T-helper 17 cell (primary cell): ENCODE data around the gene CDS2. TPM values are rescaled to one million over a fixed set of nuclear protein-coding genes. Genes with fewer than 3 reads are reported as not detected.

Experiments used
- ATAC-seq: fragments of 150-1000 bp; cut with Tn5 transposase; 2 replicates; pipeline ENCODE4 v1.10.0; 2021; ENCODE audit warnings: mild to moderate bottlenecking, moderate library complexity
- DNase-seq, 3 donors: peaks; one replicate each; pipeline versions ENCODE4 v3.0.0 to v3.0.0-alpha.2; 2020 to 2021
- H3K9me3 ChIP-seq: one replicate; pipeline ENCODE4 v1.7.0; 2013; ENCODE audit warnings: low read length, mild to moderate bottlenecking; ENCODE audit not compliant: control insufficient read depth, poor library complexity, severe bottlenecking
- H3K27ac Mint-ChIP-seq: one replicate; pipeline ENCODE4 v1.8.0; 2022; ENCODE audit warnings: mild to moderate bottlenecking, moderate library complexity, mixed read lengths
- H3K27me3 Mint-ChIP-seq: one replicate; pipeline ENCODE4 v1.8.0; 2022; ENCODE audit warnings: mixed read lengths
- H3K36me3 Mint-ChIP-seq: one replicate; pipeline ENCODE4 v1.8.0; 2022; ENCODE audit warnings: low read depth, mixed read lengths
- H3K4me1 Mint-ChIP-seq: one replicate; pipeline ENCODE4 v1.8.0; 2022; ENCODE audit warnings: mild to moderate bottlenecking, mixed read lengths
- H3K4me3 Mint-ChIP-seq: one replicate; pipeline ENCODE4 v1.8.0; 2022; ENCODE audit warnings: mild to moderate bottlenecking, moderate library complexity, mixed read lengths
- total RNA-seq, 4 donors: library from RNA in 2 of 4; stranded (reverse) in 2 of 4; gene quantifications; one replicate each; pipeline ENCODE4 v1.2.3 and lab custom pipeline; 2022 to 2026

CDS2 gene
- total RNA-seq, 2 donors from 2014 or later: 75.3 to 86.9 TPM

DNA sequence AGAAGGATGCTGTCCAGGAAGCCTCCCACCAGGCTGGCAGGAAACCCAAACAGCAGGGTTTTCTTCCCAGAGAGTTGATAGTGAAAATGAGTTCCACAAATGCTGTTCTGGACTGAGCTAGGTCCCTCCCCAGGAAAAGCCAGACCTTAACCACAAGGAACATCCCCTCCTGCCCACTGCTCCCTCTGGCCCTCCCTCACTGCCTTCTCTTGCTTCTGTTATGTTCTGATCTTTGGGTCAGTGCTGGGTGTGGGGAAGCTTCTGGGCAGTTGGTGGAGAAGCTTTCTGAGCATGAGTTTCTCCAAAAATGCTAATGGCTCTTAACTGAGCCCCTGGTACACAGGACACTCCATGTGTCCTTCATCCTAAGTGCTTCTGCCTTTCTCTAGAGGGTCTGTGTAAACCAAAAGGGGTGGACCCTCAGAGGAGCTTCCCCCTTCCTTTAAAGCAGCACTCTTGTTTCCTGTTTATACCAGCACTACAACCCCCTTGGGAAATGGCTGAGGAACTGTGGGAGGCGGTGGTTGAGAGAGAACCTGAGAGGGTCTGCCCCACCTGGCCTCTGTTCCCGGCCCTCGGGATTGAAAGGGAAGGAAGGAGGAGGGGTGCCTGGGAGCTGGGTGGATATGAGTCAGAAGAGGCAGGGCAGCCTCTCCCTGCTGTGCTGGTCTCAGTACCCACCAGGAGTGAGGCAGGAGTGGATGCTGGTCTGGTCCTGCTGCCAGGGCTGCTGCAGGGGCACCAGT is 42.0 kb downstream of the CDS2 start:
- DNase-seq: no peak
- no peaks in the 10 kb centered on the region for H3K9me3 ChIP-seq
- Mint-ChIP-seq H3K27ac (peak overlapping the region; percentile 91), H3K27me3 (no peaks in the 10 kb centered on the region), H3K4me3 (no peak overlapping the region), H3K4me1 (peaks cover 65% of the 10 kb centered on the region), H3K36me3 (no peaks in the 10 kb centered on the region)
- peak; percentile 29 for ATAC-seq

DNA sequence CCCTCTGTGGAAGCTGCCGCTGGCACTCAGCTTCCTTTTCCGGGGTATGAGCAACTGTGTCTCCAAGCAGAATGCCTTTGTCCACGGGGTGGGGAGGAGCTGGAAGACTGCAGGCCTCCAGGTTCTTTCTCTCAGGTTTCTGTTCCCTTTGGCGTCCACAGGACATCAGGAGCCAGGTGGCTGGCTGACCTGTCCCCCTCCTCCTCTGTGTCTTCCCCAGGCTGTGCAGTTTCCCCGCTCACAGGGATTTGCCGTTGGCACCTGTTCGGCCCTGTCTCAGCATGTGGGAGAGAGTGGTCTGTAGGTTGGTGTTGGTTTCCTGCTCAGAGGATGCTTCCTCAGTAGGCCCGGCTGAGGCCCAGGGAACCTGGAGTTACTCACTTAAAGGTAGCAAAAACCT is 43.5 kb downstream of the CDS2 start:
- no peaks in the 10 kb centered on the region for H3K9me3 ChIP-seq
- no peaks in the 10 kb centered on the region for H3K36me3 Mint-ChIP-seq
- H3K4me3 Mint-ChIP-seq: no peak overlapping the region
- no peaks in the 10 kb centered on the region for H3K27me3 Mint-ChIP-seq
- no peak for ATAC-seq
- no peak for DNase-seq
- H3K4me1 Mint-ChIP-seq: peaks cover 56% of the 10 kb centered on the region
- H3K27ac Mint-ChIP-seq: peak overlapping the region; percentile 91

GRCh38 chr20:5171064-5171789 is 44.4 kb downstream of the CDS2 start:
- peak overlapping the region; percentile 91 for H3K27ac Mint-ChIP-seq
- H3K27me3 Mint-ChIP-seq: no peaks in the 10 kb centered on the region
- H3K36me3 Mint-ChIP-seq: peaks cover under 1% of the 10 kb centered on the region
- peaks cover 47% of the 10 kb centered on the region for H3K4me1 Mint-ChIP-seq
- H3K9me3 ChIP-seq: no peaks in the 10 kb centered on the region
- DNase-seq (no peak), ATAC-seq (no peak)
- no peak overlapping the region for H3K4me3 Mint-ChIP-seq

DNA sequence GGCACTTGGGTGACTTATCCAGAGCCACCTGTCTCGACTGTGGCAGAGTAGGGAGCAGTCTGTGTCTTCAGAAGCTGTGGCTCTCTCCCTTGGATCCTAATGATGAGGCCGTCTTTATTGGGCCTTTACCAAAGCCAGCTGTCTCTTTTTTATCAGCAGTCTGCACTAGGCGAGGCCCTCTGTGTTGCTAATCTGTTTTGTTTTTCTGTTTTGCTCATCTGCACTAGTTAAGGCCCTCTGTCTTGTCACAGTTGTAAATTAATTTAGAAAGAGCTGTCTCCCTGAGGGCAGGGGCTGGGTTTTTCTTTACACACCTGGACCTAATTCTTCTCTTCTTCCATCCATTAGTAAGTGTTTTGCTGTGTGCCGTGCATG is 45.0 kb downstream of the CDS2 start:
- no peak overlapping the region for H3K4me3 Mint-ChIP-seq
- no peak for ATAC-seq
- no peaks in the 10 kb centered on the region for H3K9me3 ChIP-seq
- peak overlapping the region; percentile 83 for H3K27ac Mint-ChIP-seq
- H3K27me3 Mint-ChIP-seq: no peaks in the 10 kb centered on the region
- H3K4me1 Mint-ChIP-seq: peaks cover 44% of the 10 kb centered on the region
- no peak for DNase-seq
- H3K36me3 Mint-ChIP-seq: peaks cover 5% of the 10 kb centered on the region

DNA sequence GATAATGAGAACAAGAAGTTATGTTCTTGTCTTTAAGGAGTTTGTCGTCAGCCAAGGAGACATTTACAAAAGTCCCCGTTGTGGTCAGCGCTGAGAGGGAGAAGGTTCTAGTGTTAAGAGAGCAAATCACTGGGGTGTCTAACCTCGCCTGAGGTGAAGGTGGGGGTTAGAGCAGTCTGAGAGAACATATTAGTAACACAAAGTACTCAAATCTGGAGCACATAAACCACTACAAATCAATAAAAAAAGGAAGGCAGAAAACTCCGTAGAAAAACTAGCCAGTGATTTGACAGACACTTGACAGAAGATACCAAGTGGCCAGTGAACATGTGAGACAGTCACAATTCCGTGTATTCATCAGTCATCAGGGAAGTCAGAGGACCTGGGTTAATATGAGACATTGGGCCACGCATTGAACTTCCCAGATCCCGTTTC is 45.4 kb downstream of the CDS2 start:
- Mint-ChIP-seq H3K4me3 (no peak overlapping the region), H3K27ac (peak overlapping the region; percentile 83), H3K27me3 (no peaks in the 10 kb centered on the region), H3K36me3 (peaks cover 5% of the 10 kb centered on the region), H3K4me1 (peaks cover 40% of the 10 kb centered on the region)
- no peak for DNase-seq
- H3K9me3 ChIP-seq: no peaks in the 10 kb centered on the region
- ATAC-seq: no peak

GRCh38 chr20:5172903-5173463 is 46.2 kb downstream of the CDS2 start:
- Mint-ChIP-seq H3K27me3 (no peaks in the 10 kb centered on the region), H3K4me3 (no peak overlapping the region), H3K27ac (peak overlapping the region; percentile 34), H3K36me3 (peaks cover 6% of the 10 kb centered on the region), H3K4me1 (peaks cover 35% of the 10 kb centered on the region)
- ATAC-seq: no peak
- no peak for DNase-seq
- H3K9me3 ChIP-seq: no peaks in the 10 kb centered on the region

GRCh38 chr20:5173751-5174150 is 46.9 kb downstream of the CDS2 start:
- Mint-ChIP-seq H3K27ac (peak overlapping the region; percentile 34), H3K4me1 (peaks cover 30% of the 10 kb centered on the region), H3K27me3 (no peaks in the 10 kb centered on the region), H3K4me3 (no peak overlapping the region), H3K36me3 (peaks cover 9% of the 10 kb centered on the region)
- H3K9me3 ChIP-seq: no peaks in the 10 kb centered on the region
- no peak for DNase-seq
- no peak for ATAC-seq

DNA sequence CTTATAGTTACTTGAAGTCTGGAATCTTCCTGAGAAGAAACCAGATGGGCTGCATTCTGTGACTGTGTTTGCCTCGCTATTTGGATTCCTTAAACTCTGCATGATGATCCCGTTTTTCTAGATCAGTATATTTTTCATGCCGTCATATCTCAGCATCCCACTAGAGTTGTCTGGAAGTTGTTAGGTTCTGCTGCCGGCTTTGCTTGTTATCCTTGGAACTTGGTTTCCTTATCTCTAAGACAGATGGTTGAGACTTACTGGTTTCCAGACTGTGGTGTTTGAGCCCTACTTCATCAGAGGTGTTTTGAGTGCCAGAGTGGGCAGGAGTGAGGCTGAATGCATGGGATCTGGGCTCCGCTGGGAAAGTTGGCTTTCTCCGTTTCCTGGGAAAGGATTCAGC is 50.3 kb downstream of the CDS2 start:
- H3K4me1 Mint-ChIP-seq: peaks cover 10% of the 10 kb centered on the region
- no peaks in the 10 kb centered on the region for H3K27me3 Mint-ChIP-seq
- peak overlapping the region; percentile 80 for H3K27ac Mint-ChIP-seq
- H3K4me3 Mint-ChIP-seq: no peak overlapping the region
- DNase-seq (no peak), ATAC-seq (no peak)
- H3K36me3 Mint-ChIP-seq: peaks cover 9% of the 10 kb centered on the region
- no peaks in the 10 kb centered on the region for H3K9me3 ChIP-seq

DNA sequence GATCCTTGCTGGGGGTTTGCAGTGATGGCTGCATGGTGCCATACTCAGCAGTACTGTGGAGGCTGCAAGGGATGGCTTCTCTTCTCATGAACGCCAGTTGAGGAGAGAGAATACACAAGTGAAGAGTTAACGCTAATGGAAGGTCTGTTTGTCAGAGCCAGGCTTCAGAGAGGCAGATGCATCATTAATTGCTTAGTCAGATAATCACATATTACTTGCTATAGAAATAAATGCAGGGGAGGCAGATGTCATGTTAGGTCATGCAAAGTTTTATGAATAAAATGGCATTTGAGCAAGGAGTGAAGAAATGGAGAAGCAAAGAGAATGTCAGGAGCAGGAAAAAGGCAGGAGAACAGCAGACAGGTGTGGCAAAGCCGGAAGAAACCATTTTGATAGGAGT is 51.2 kb downstream of the CDS2 start:
- peaks cover 5% of the 10 kb centered on the region for H3K4me1 Mint-ChIP-seq
- ATAC-seq (no peak), DNase-seq (no peak)
- peak overlapping the region; percentile 61 for H3K27ac Mint-ChIP-seq
- H3K4me3 Mint-ChIP-seq: no peak overlapping the region
- no peaks in the 10 kb centered on the region for H3K9me3 ChIP-seq
- no peaks in the 10 kb centered on the region for H3K27me3 Mint-ChIP-seq
- peaks cover 9% of the 10 kb centered on the region for H3K36me3 Mint-ChIP-seq

- Mint-ChIP-seq H3K27ac (no peak overlapping the region), H3K4me3 (no peak overlapping the region)
These were observed 53.6 kb downstream of the CDS2 start for GRCh38 chr20:5180421-5180820.

GRCh38 chr20:5180933-5181332 is 54.1 kb downstream of the CDS2 start:
- Mint-ChIP-seq H3K27me3 (no peaks in the 10 kb centered on the region), H3K27ac (no peak overlapping the region), H3K4me1 (peaks cover 7% of the 10 kb centered on the region), H3K36me3 (peaks cover 11% of the 10 kb centered on the region), H3K4me3 (no peak overlapping the region)
- ATAC-seq (no peak), DNase-seq (no peak)
- H3K9me3 ChIP-seq: no peaks in the 10 kb centered on the region

More at GRCh38 chr20:5180421-5180820, 53.6 kb downstream of the CDS2 start:
- H3K4me1 Mint-ChIP-seq: peaks cover 7% of the 10 kb centered on the region
- no peaks in the 10 kb centered on the region for H3K9me3 ChIP-seq
- H3K36me3 Mint-ChIP-seq: peaks cover 11% of the 10 kb centered on the region
- no peaks in the 10 kb centered on the region for H3K27me3 Mint-ChIP-seq
- ATAC-seq (no peak), DNase-seq (no peak)

DNA sequence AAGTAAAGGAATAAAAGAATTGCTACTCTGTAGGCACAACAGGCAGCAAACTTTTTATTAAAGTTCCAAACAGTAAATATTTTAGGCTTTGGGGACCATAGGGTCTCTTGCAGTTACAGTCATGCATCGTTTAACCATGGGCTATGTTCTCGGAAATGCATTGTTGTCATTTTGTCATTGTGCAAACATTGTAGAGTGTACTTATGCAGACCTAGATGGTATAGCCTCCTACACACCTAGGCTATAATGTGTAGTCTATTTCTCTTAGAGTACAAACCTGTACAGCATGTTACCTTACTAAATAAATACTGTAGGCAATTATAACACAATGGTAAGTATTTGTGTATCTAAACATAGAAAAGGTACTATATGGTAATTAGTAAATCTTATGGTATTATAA is 54.7 kb downstream of the CDS2 start:
- H3K27ac Mint-ChIP-seq: no peak overlapping the region
- no peak for ATAC-seq
- H3K27me3 Mint-ChIP-seq: no peaks in the 10 kb centered on the region
- H3K4me1 Mint-ChIP-seq: peaks cover 7% of the 10 kb centered on the region
- peaks cover 9% of the 10 kb centered on the region for H3K36me3 Mint-ChIP-seq
- DNase-seq: no peak
- no peaks in the 10 kb centered on the region for H3K9me3 ChIP-seq
- H3K4me3 Mint-ChIP-seq: no peak overlapping the region

DNA sequence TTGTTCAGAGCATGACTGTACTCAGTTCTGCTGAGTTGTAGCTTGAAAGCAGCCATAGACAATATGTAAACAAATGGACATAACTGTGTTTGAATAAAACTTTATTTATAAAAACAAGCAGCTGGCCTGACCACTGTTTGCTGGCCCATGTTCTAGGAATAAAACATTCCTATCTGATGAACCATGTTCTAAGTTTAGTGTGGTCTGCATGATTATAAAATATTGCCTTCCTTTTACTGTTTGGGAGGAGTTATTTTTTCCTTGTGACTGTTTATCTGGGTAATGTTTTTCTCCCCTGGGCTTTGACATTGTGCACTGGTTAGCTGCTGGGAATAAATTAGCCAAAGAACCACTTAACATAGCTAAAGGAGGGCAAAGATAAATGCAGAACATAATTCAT is 55.1 kb downstream of the CDS2 start:
- no peak for ATAC-seq
- H3K4me1 Mint-ChIP-seq: peaks cover 5% of the 10 kb centered on the region
- H3K27ac Mint-ChIP-seq: no peak overlapping the region
- H3K36me3 Mint-ChIP-seq: peaks cover 6% of the 10 kb centered on the region
- no peak overlapping the region for H3K4me3 Mint-ChIP-seq
- no peaks in the 10 kb centered on the region for H3K27me3 Mint-ChIP-seq
- no peaks in the 10 kb centered on the region for H3K9me3 ChIP-seq
- no peak for DNase-seq
